DOHH2 (cell line): Measurements from ENCODE around the gene CCDC8.

Source experiments
- EZH2phosphoT487 ChIP-seq: fragments of 200-600 bp; sonication (generic); IDR thresholded peaks from 2 replicates; pipeline ENCODE4 v1.6.1; 2017; ENCODE audit warnings: borderline replicate concordance, mild to moderate bottlenecking, antibody characterized with exemption, low read length, moderate library complexity, mixed read lengths
- TF ChIP-seq, protein P1 (sequence below): fragments of 200-600 bp; sonication (generic); IDR thresholded peaks from one replicate; pipeline ENCODE4 v1.5.1; 2014; ENCODE audit warnings: antibody characterized with exemption, mild to moderate bottlenecking, low read depth, low read length; ENCODE audit not compliant: poor library complexity, severe bottlenecking

DNA sequence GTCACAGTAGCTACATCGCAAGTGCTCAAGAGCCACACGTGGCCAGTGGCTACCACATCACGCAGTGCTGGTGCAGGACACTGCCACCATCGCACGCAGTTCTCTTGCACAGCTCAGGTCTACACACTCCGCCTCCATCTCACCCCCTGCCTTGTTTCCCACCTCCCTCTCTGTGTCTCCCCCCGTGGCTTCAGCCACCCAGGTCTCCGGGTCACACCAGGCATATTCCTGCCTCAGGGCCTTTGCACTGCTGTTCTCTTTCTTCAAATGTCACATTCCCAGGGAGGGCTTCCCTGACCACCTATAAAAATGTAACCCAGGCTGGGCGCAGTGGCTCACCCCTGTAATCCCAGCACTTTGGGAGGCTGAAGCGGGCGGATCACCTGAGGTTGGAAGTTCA, 10.6 kb downstream of the CCDC8 start:
- TF ChIP-seq, protein P1, sequence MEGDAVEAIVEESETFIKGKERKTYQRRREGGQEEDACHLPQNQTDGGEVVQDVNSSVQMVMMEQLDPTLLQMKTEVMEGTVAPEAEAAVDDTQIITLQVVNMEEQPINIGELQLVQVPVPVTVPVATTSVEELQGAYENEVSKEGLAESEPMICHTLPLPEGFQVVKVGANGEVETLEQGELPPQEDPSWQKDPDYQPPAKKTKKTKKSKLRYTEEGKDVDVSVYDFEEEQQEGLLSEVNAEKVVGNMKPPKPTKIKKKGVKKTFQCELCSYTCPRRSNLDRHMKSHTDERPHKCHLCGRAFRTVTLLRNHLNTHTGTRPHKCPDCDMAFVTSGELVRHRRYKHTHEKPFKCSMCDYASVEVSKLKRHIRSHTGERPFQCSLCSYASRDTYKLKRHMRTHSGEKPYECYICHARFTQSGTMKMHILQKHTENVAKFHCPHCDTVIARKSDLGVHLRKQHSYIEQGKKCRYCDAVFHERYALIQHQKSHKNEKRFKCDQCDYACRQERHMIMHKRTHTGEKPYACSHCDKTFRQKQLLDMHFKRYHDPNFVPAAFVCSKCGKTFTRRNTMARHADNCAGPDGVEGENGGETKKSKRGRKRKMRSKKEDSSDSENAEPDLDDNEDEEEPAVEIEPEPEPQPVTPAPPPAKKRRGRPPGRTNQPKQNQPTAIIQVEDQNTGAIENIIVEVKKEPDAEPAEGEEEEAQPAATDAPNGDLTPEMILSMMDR = no peak
- no peak for TF ChIP-seq EZH2phosphoT487
